Lower lobe of right lung (tissue), 2 donors: ENCODE results near the gene EDA. TPM values are rescaled to one million over a fixed set of nuclear protein-coding genes. Genes with fewer than 3 reads are reported as not detected.

Experiments used
- ATAC-seq, 2 donors: fragments of 200-7000 bp; cut with Tn5 transposase; one replicate each; pipeline ENCODE4 v1.9.1; 2020 to 2022; ENCODE audit warnings: mild to moderate bottlenecking in 2 of 2, moderate library complexity in 2 of 2
- DNase-seq: peaks from one replicate; pipeline ENCODE4 v3.0.0-alpha.2; 2020
- H3K27ac ChIP-seq: fragments of 200-600 bp; one replicate; pipeline ENCODE4 v1.8.0; 2022
- H3K27me3 ChIP-seq: fragments of 200-600 bp; one replicate; pipeline ENCODE4 v1.8.0; 2022; ENCODE audit warnings: low read depth
- H3K36me3 ChIP-seq: fragments of 200-600 bp; one replicate; pipeline ENCODE4 v1.8.0; 2022; ENCODE audit warnings: mild to moderate bottlenecking
- H3K4me1 ChIP-seq: fragments of 200-600 bp; one replicate; pipeline ENCODE4 v1.8.0; 2022
- H3K4me3 ChIP-seq: fragments of 200-600 bp; one replicate; pipeline ENCODE4 v1.8.0; 2022; ENCODE audit warnings: mild to moderate bottlenecking
- H3K9me3 ChIP-seq: fragments of 200-600 bp; one replicate; pipeline ENCODE4 v1.8.0; 2022
- CTCF ChIP-seq: fragments of 200-600 bp; IDR thresholded peaks from one replicate; pipeline ENCODE4 v1.8.0; 2022; ENCODE audit warnings: antibody characterized with exemption, mild to moderate bottlenecking
- intact Hi-C: fragments of 100-400 bp; cut with DNase I; formaldehyde crosslinking; loops from one replicate; pipeline ENCODE4 v1.11.0; 2022
- total RNA-seq: library from RNA; stranded (reverse); fragmentation: NEBNext Ultra II Directional; extraction: Animal tissue kit (Norgen Biotek cat#: 25700); gene quantifications from one replicate; pipeline ENCODE4 v1.2.1, GENCODE V29; 2021
- donor health status: DM: no; HTN: yes; CAD: no; lungs with severe emphysema.

The EDA gene
- total RNA-seq, 1 donor from 2014 or later: 5.5 TPM

GRCh38 chrX:70026851-70027200, 410.9 kb downstream of the EDA start:
- Histone ChIP-seq H3K4me1 (no peaks in the 10 kb centered on the region), H3K27me3 (no peaks in the 10 kb centered on the region), H3K9me3 (no peaks in the 10 kb centered on the region), H3K36me3 (no peaks in the 10 kb centered on the region), H3K27ac (no peak overlapping the region), H3K4me3 (no peak overlapping the region)
- intact Hi-C loops: no loop called here
- ATAC-seq (no peak), DNase-seq (no peak)
- no peak for TF ChIP-seq CTCF

- H3K27ac ChIP-seq: no peak overlapping the region
- no peaks in the 10 kb centered on the region for H3K9me3 ChIP-seq
- intact Hi-C loops: no loop called here
- no peak overlapping the region for H3K4me3 ChIP-seq
- no peaks in the 10 kb centered on the region for H3K27me3 ChIP-seq
- ATAC-seq (no peak), DNase-seq (no peak)
- no peak for TF ChIP-seq CTCF
- H3K36me3 ChIP-seq: no peaks in the 10 kb centered on the region
- no peaks in the 10 kb centered on the region for H3K4me1 ChIP-seq
These were observed 413.9 kb downstream of the EDA start for GRCh38 chrX:70029863-70030262.

GRCh38 chrX:70030301-70030767, 414.4 kb downstream of the EDA start:
- no peaks in the 10 kb centered on the region for H3K36me3 ChIP-seq
- H3K27ac ChIP-seq: no peak overlapping the region
- no peak overlapping the region for H3K4me3 ChIP-seq
- H3K9me3 ChIP-seq: no peaks in the 10 kb centered on the region
- no peaks in the 10 kb centered on the region for H3K27me3 ChIP-seq
- no peak for DNase-seq
- ATAC-seq: peak; percentile 74 to 79
- TF ChIP-seq CTCF: peak; percentile 69
- intact Hi-C loops: no loop called here
- H3K4me1 ChIP-seq: no peaks in the 10 kb centered on the region

GRCh38 chrX:70032792-70033191, 416.9 kb downstream of the EDA start:
- no peak for ATAC-seq
- Histone ChIP-seq H3K9me3 (no peaks in the 10 kb centered on the region), H3K27me3 (no peaks in the 10 kb centered on the region), H3K27ac (no peak overlapping the region), H3K4me1 (no peaks in the 10 kb centered on the region), H3K36me3 (no peaks in the 10 kb centered on the region), H3K4me3 (no peak overlapping the region)
- DNase-seq: no peak
- no peak for TF ChIP-seq CTCF
- intact Hi-C loops: no loop called here

GRCh38 chrX:70033348-70034051, 417.6 kb downstream of the EDA start:
- Histone ChIP-seq H3K27me3 (no peaks in the 10 kb centered on the region), H3K27ac (no peak overlapping the region), H3K36me3 (no peaks in the 10 kb centered on the region), H3K4me3 (no peak overlapping the region), H3K4me1 (no peaks in the 10 kb centered on the region), H3K9me3 (no peaks in the 10 kb centered on the region)
- peak; percentile 45 to 49 for ATAC-seq
- no peak for DNase-seq
- TF ChIP-seq CTCF: peak; percentile 37
- intact Hi-C loops: no loop called here
